GM20000 (cell line): ENCODE data around the gene SERPINA1.
"Not testable (repeated sequence)": the region's sequence is repeated elsewhere in the genome, so short reads cannot be mapped to it uniquely, and the experiment has no call there.

Source experiments
- DNase-seq: peaks from one replicate; pipeline ENCODE4 v3.0.0; 2012; ENCODE audit warnings: low spot score
- TF ChIP-seq, protein P1 (sequence below): IDR thresholded peaks from 2 replicates; pipeline ENCODE4 v1.5.1; 2012; ENCODE audit warnings: mild to moderate bottlenecking, control low read depth; ENCODE audit errors: extremely low read depth, missing control alignments

Gene SERPINA1

DNA sequence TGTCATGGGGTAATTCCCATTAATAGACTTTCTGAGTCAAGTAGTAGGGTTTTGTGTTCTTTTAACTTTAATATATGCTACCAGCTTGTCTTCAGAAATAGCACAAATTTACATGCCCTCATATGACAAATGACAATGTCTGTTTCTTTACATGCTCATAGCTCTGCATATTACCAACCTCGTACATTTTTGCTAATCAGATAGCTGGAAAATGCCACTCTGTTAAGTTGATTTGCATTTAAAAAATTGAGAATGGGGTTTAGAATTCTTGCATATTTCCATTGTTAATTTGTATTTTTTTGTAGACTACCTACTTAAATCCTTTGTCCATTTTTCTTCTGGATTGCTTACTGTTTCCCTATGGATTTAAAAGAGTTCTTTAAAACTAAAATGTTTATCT is 31.2 kb downstream of the SERPINA1 start:
- TF ChIP-seq, protein P1, sequence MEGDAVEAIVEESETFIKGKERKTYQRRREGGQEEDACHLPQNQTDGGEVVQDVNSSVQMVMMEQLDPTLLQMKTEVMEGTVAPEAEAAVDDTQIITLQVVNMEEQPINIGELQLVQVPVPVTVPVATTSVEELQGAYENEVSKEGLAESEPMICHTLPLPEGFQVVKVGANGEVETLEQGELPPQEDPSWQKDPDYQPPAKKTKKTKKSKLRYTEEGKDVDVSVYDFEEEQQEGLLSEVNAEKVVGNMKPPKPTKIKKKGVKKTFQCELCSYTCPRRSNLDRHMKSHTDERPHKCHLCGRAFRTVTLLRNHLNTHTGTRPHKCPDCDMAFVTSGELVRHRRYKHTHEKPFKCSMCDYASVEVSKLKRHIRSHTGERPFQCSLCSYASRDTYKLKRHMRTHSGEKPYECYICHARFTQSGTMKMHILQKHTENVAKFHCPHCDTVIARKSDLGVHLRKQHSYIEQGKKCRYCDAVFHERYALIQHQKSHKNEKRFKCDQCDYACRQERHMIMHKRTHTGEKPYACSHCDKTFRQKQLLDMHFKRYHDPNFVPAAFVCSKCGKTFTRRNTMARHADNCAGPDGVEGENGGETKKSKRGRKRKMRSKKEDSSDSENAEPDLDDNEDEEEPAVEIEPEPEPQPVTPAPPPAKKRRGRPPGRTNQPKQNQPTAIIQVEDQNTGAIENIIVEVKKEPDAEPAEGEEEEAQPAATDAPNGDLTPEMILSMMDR = no peak
- no peak for DNase-seq

DNA sequence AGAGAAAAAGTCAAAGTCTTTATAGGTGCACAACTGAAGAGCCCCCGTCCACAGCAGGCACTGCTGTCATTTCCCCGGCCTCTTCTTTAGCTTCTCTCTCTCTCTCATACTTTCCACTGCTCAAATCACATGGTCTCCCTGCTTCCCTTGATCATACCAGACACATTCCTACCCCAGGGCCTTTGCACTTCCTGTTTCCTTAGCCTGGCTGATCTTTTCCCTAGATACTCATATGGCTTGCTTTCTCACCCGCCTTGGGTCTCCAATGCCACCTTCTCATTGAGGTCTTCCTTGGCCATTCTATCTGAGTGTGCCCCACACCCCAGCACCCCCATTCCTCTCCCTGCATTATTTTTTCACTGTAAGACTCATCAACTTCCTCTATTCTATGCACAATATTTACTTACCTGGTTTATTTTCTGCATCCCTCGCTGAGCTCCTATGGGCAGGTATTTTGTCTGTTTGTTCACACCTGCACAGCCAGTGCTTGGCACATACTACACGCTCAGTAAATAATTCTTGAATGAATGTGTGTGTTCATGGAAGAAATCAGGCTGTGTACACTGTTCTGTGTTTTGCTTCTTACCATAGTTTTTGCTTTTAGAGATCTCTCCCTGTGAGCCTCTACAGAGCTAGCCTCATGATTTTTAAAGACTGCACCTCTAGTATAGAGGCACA is 31.9 kb downstream of the SERPINA1 start:
- no peak for DNase-seq
- TF ChIP-seq, protein P1 = no peak

DNA sequence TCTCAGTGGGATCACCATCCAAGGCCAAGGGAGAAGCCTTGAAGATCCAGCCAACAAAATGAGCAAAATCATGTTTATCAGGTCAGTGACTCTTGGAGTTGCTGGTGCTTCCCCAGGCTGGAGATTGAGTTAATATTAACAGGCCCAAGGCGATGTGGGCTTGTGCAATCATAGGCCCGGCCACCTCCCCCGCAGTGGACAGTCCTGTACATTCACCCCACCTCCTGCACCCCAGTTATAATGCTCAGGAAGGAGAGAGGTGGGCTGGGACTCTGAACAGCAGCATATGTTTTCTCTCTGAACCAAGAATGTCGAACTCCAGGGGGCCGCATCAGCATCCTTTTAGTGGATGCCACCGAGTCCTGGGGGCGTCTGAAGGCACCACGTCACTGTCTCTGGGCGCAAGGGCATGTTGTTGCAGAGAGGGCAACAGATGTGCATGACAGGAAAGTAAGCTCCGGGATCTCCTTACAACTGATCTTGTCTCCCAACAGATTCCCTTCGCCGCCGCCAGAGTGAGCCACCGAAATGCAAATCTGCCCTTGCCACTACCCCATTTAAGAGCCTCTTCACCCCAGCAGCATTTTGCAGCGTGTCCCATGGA is 33.1 kb downstream of the SERPINA1 start:
- no peak for DNase-seq
- TF ChIP-seq, protein P1 = no peak

DNA sequence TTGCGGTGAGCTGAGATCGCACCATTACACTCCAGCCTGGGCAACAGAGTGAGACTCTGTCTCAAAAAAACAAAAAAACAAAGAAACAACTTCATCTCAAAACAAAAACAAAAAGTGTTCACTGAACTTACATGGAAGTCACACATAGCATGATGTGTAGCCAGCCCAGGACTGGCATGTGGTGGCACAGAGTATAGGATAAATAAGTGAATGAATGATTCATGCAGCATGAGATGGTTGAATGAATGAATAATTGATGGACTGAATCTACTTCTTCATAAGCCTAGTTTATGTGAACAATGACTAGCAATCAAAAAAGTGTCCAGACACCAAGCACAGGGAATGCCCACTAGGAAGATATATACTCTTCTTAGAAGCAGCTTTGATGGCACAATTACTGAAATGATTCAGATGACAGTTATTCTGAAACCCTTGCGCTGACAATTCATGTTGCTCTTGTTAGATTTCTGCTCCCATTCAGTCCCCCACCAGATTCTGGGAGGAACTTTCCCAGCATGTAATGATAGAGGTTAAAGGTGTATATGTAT is 33.7 kb downstream of the SERPINA1 start:
- TF ChIP-seq, protein P1 = no peak
- no peak for DNase-seq

DNA sequence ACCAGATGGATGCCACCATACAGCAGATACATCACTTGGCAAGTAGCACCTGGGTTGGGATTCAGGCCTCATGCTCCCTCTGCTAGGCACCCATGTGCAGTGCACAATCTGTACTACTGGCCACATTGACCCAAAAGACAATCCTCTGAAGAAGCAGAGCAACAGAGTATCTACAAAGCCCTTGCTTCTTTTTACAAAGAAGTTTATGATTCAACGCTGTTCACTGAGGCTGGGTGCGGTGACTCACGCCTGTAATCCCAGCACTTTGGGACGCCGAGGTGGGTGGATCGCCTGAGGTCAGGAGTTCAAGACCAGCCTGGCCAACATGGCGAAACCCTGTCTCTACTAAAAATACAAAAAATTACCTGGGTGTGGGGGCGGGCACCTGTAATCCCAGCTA is 34.2 kb downstream of the SERPINA1 start:
- not testable (repeated sequence) for DNase-seq

DNA sequence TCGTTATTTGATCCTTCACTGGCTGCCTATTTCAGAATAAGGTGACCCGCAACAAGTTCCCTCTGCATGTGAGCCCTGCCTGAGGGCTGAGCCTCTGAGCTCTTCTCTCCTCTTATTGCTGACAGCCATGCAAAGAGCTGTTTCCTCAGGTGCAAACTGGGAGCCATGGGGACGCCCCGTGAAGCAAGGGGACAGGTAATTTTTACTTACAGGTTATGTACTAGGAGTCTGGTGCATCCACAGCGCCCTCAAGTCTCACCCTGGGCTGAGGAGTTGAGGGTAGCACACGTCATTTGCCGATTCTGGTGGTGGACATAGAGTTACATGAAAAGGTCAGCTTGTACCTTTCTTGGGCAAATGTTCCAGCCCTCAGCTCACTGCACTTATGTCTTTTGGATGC is 39.1 kb downstream of the SERPINA1 start:
- DNase-seq = no peak
- TF ChIP-seq, protein P1 = no peak

DNA sequence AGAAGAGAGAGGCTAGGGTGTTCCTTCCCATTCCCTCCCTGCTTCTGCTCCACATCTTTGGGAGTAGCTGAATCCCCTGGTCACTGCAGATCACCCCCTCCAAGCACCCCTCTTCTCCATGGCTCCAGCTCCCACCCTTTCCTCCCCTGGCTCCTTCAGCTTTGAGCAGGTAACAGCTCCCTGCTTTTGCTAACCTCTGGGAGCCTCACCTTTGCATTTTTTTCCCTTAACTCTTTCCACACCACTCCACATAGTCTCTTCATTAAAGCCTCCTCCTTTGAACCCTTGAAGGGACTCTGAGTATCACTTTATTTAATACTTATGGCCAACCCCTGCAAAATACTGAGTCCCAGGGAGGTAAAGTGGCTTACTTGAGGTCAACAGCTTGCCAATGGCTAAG is 39.6 kb downstream of the SERPINA1 start:
- no peak for DNase-seq
- TF ChIP-seq, protein P1 = no peak

DNA sequence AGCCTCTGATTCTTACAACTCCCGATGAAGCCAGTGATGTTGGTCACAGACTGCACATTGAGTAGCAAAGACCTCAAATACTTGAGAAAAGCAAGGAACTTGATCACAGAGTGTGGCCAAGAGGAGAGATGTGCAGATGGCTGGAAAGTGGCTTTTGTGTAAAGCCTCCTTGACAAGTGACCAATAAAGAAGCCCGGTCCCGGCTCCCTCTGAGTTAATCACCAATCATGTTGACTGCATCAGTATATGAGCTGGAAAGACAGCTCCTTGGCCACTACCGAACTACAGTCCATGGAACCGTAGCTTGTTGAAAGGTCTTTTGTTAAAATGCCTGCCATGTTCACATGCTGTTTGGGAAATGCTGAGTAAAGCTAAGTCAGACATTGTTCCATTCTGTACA is 41.6 kb downstream of the SERPINA1 start:
- TF ChIP-seq, protein P1 = no peak
- DNase-seq = no peak

DNA sequence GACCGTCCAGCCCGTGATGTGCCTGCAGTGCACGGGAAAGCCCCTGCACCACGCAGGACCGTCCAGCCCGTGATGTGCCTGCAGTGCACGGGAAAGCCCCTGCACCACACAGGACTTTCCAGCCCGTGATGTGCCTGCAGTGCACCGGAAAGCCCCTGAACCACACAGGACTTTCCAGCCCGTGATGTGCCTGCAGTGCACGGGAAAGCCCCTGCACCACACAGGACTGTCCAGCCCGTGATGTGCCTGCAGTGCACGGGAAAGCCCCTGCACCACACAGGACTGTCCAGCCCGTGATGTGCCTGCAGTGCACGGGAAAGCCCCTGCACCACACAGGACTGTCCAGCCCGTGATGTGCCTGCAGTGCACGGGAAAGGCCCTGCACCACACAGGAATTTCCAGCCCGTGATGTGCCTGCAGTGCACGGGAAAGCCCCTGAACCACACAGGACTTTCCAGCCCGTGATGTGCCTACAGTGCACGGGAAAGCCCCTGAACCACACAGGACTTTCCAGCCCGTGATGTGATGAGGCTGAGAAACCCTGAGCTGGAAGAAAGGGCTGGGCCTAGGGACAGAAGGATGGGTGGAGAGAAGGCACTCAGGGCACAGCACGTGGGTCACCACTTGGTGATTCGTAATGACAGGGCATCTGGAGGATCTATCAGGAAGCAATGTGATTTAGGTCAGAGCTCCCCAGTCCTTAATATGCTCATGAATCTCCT is 42.2 kb downstream of the SERPINA1 start:
- DNase-seq = not testable (repeated sequence)
